Islet precursor cell (in vitro differentiated cells): Measurements from ENCODE around the gene KIF22.
A peak's percentile ranks its signal among the peaks of the same experiment; 100 is the strongest.
"Not testable (repeated sequence)": the region's sequence is repeated elsewhere in the genome, so short reads cannot be mapped to it uniquely, and the experiment has no call there.

Experiments used
- DNase-seq: peaks from one replicate; pipeline ENCODE4 v3.0.0-alpha.2; 2018

KIF22 gene

GRCh38 chr16:29815793-29816693, 25.5 kb downstream of the KIF22 start, which contains the start of gene PAGR1:
Gene PAGR1 (plus strand): TSS chr16:29816152. CDS start chr16:29816526, 374 bp downstream.
- peak; percentile 99 for DNase-seq

GRCh38 chr16:29816694-29817441, 26.3 kb downstream of the KIF22 start:
- DNase-seq = peak; percentile 86

GRCh38 chr16:29818082-29818481, 27.5 kb downstream of the KIF22 start:
- no peak for DNase-seq

GRCh38 chr16:29819506-29819905, 29.0 kb downstream of the KIF22 start:
- DNase-seq = no peak

GRCh38 chr16:29820271-29820701, 29.7 kb downstream of the KIF22 start, which contains the start of gene MVP:
Gene MVP (plus strand): TSS chr16:29820462. CDS start chr16:29830550, 10,088 bp downstream.
- no peak for DNase-seq

- DNase-seq = no peak
These were observed 30.4 kb downstream of the KIF22 start for GRCh38 chr16:29820730-29821642.

GRCh38 chr16:29821643-29822115, 31.1 kb downstream of the KIF22 start:
- DNase-seq = peak; percentile 83

GRCh38 chr16:29824589-29825144, 34.1 kb downstream of the KIF22 start:
- no peak for DNase-seq

GRCh38 chr16:29825145-29826044, 34.8 kb downstream of the KIF22 start:
- peak; percentile 66 for DNase-seq

GRCh38 chr16:29826342-29826695, 35.8 kb downstream of the KIF22 start:
- DNase-seq = no peak

GRCh38 chr16:29830774-29831173, 40.2 kb downstream of the KIF22 start:
- no peak for DNase-seq

- no peak for DNase-seq
These were observed 40.9 kb downstream of the KIF22 start for GRCh38 chr16:29831490-29831889.

GRCh38 chr16:29833219-29833618, 42.7 kb downstream of the KIF22 start:
- DNase-seq = not testable (repeated sequence)

- DNase-seq = no peak
These were observed 43.5 kb downstream of the KIF22 start for GRCh38 chr16:29834079-29834478.

- no peak for DNase-seq
These were observed 45.4 kb downstream of the KIF22 start for GRCh38 chr16:29835926-29836325.

GRCh38 chr16:29836623-29837022, 46.1 kb downstream of the KIF22 start:
- DNase-seq = no peak

- DNase-seq = no peak
These were observed 47.3 kb downstream of the KIF22 start for GRCh38 chr16:29837841-29838240.

GRCh38 chr16:29839822-29840221, 49.3 kb downstream of the KIF22 start:
- no peak for DNase-seq

- no peak for DNase-seq
These were observed 49.7 kb downstream of the KIF22 start for GRCh38 chr16:29840240-29840639.

- no peak for DNase-seq
These were observed 51.1 kb downstream of the KIF22 start for GRCh38 chr16:29841631-29842030.

- DNase-seq = no peak
These were observed 52.3 kb downstream of the KIF22 start for GRCh38 chr16:29842732-29843346.
